ENCODE measurements around the gene SPACA7. TPM values are rescaled to one million over a fixed set of nuclear protein-coding genes. Genes with fewer than 3 reads are reported as not detected.

SPACA7 gene
- total RNA-seq, 1 experiment from 2014 or later: not detected

- no peaks in the 10 kb centered on the region for H3K4me1 ChIP-seq (ENCODE audit: insufficient read depth, low read length)
- no peaks in the 10 kb centered on the region for H3K9me3 ChIP-seq (ENCODE audit: control insufficient read depth, low read depth, low read length)
- no peak overlapping the region for H4K5ac ChIP-seq (ENCODE audit: insufficient read length, low read depth, low read length)
- no peak overlapping the region for H2BK15ac ChIP-seq (ENCODE audit: low read depth, low read length)
- H2AK5ac ChIP-seq (ENCODE audit: insufficient read length, low read length): no peak overlapping the region
- no peaks in the 10 kb centered on the region for H4K20me1 ChIP-seq (ENCODE audit: control insufficient read depth, insufficient read depth, insufficient read length)
- no peak overlapping the region for H3K4ac ChIP-seq (ENCODE audit: low read depth, low read length)
- no peaks in the 10 kb centered on the region; a peak in 1 of 7 replicates for H3K36me3 Mint-ChIP-seq (ENCODE audit: insufficient read depth in 1 of 3, low read depth in 3 of 3)
- no peak overlapping the region for H2BK120ac ChIP-seq (ENCODE audit: low read depth, low read length, poor library complexity, severe bottlenecking)
- peaks cover 17% of the 10 kb centered on the region for H3K27me3 Mint-ChIP-seq (ENCODE audit: low read depth)
- no peaks in the 10 kb centered on the region for H3K79me2 ChIP-seq (ENCODE audit: insufficient read depth, low read length)
- peaks cover 4 to 19% of the 10 kb centered on the region in 2 experiments; a peak in 4 of 5 replicates for H3K9me3 Mint-ChIP-seq
- H3K27me3 ChIP-seq (ENCODE audit: insufficient read depth, low read length): no peaks in the 10 kb centered on the region
- H2BK5ac ChIP-seq (ENCODE audit: insufficient read length, low read length): no peak overlapping the region
- H4K8ac ChIP-seq (replicated peaks; ENCODE audit: insufficient read length, low read depth, low read length): no peak overlapping the region
- DNase-seq: no peak
- no peak overlapping the region for H3K27ac ChIP-seq (ENCODE audit: insufficient read length, low read depth, low read length)
- H3K23me2 ChIP-seq (ENCODE audit: insufficient read length, low read depth, low read length, poor library complexity, severe bottlenecking): no peaks in the 10 kb centered on the region
- H3K23ac ChIP-seq (ENCODE audit: insufficient read length, low read depth, low read length): no peak overlapping the region
- H3K18ac ChIP-seq (ENCODE audit: insufficient read length, low read depth, low read length): no peak overlapping the region
- H3K4me2 ChIP-seq (ENCODE audit: insufficient read depth, insufficient read length, low read length): no peak overlapping the region
- H4K91ac ChIP-seq (ENCODE audit: insufficient read length, low read depth, low read length): no peak overlapping the region
- H2AFZ ChIP-seq (ENCODE audit: low read length): no peak overlapping the region
- TF ChIP-seq CTCF (conservative IDR thresholded peaks at IDR 0.05): no peak
- no peaks in the 10 kb centered on the region for H3K79me1 ChIP-seq (ENCODE audit: insufficient read depth, low read depth, low read length, poor library complexity, severe bottlenecking)
- no peak overlapping the region for H3K9ac ChIP-seq (ENCODE audit: extremely low read depth, insufficient read length, low read length)
- H3K14ac ChIP-seq (ENCODE audit: insufficient read depth, low read length): no peak overlapping the region
- H2BK12ac ChIP-seq (ENCODE audit: insufficient read length, low read depth, low read length): no peak overlapping the region
- 100% methylated on average over 4 of the region's 4 CpGs for WGBS (ENCODE audit: extremely low coverage, insufficient read length, low lambda C conversion rate)
- H3T11ph ChIP-seq (ENCODE audit: low read length): no peak overlapping the region
- peaks cover 9% of the 10 kb centered on the region in 2 experiments for H3K4me1 Mint-ChIP-seq
- no peak overlapping the region for H3K56ac ChIP-seq (ENCODE audit: insufficient read length, low read depth, low read length)
- no peak overlapping the region for H2BK20ac ChIP-seq (ENCODE audit: low read depth, low read length, poor library complexity, severe bottlenecking)
- no peak overlapping the region for H3K27ac Mint-ChIP-seq
- no peak overlapping the region for H3K4me3 Mint-ChIP-seq
Observed at GRCh38 chr13:112358156-112358555, 18.0 kb upstream of the SPACA7 start.
